H1 (cell line): ENCODE results near the gene SYTL2. TPM values are rescaled to one million over a fixed set of nuclear protein-coding genes. Genes with fewer than 3 reads are reported as not detected.

ENCODE experiments used
- CBX8 ChIP-seq: fragments of 300-800, 300-1000 bp; sonication (generic); IDR thresholded peaks from 2 replicates; pipeline ENCODE4 v1.7.1; 2016; ENCODE audit warnings: low read depth, low read length, borderline replicate concordance
- CHD7 ChIP-seq: fragments of 300-600 bp; sonication (generic); IDR thresholded peaks from 2 replicates; pipeline ENCODE4 v1.7.1; 2012; ENCODE audit warnings: low read length, moderate library complexity, mild to moderate bottlenecking, inconsistent platforms; ENCODE audit not compliant: insufficient replicate concordance
- CTBP2 ChIP-seq: IDR thresholded peaks from 2 replicates; pipeline ENCODE4 v1.7.0; 2011; ENCODE audit warnings: borderline replicate concordance, mild to moderate bottlenecking, moderate library complexity, mixed read lengths, low read length; ENCODE audit not compliant: insufficient read depth, insufficient read length
- CTCF ChIP-seq, 3 experiments: IDR thresholded peaks; 1 replicate in 2 of 3; 2 replicates in 1 of 3; pipeline versions ENCODE4 v1.5.1 to v1.6.1; 2011; ENCODE audit warnings: low read length in 3 of 3, mild to moderate bottlenecking in 3 of 3, inconsistent platforms in 2 of 3, low read depth in 1 of 3, moderate library complexity in 1 of 3; ENCODE audit not compliant: insufficient read depth in 1 of 3; ENCODE audit errors: control extremely low read depth in 1 of 3
- GABPA ChIP-seq: IDR thresholded peaks from 2 replicates; pipeline ENCODE4 v1.6.1; 2011; ENCODE audit warnings: mild to moderate bottlenecking, low read length, moderate library complexity, borderline replicate concordance; ENCODE audit not compliant: insufficient read depth
- JUND ChIP-seq: IDR thresholded peaks from 2 replicates; pipeline ENCODE4 v1.6.1; 2011; ENCODE audit warnings: mild to moderate bottlenecking, improper control_type of control experiment, low read length
- MAX ChIP-seq: IDR thresholded peaks from 2 replicates; pipeline ENCODE4 v1.6.1; 2012; ENCODE audit warnings: inconsistent platforms
- RFX5 ChIP-seq: IDR thresholded peaks from 2 replicates; pipeline ENCODE4 v1.6.1; 2011; ENCODE audit warnings: low read depth, low read length, improper control_type of control experiment, borderline replicate concordance
- polyA plus RNA-seq, 7 experiments: library from polyadenylated mRNA; depleted of rRNA in 3 of 7; stranded (reverse) in 5 of 7; unstranded in 2 of 7; fragments of >200 nt in 5 of 7; fragments of 200-250 nt in 2 of 7; gene quantifications; 1 replicate in 5 of 7; 2 replicates in 1 of 7; 4 replicates in 1 of 7; pipeline versions ENCODE4 v1.2.1 to v1.2.3, GENCODE V29; 2011 to 2013; ENCODE audit warnings: missing spikeins in 2 of 7, mixed read lengths in 2 of 7
- total RNA-seq: library from RNA; stranded (reverse); fragmentation: NEBNext Ultra II Directional; extraction: Animal tissue kit (Norgen Biotek cat#: 25700); gene quantifications from 2 replicates; pipeline ENCODE4 v1.2.1, GENCODE V29; 2021

The SYTL2 gene
- total and polyA plus RNA-seq, 2 of the 8 experiments (the other 6 are each of a cell fraction or from before 2014, with no cell fraction given): 1.3 to 9.1 TPM

- TF ChIP-seq CHD7 (no peak), RFX5 (no peak), CBX8 (no peak), GABPA (no peak), CTBP2 (no peak), CTCF (IDR thresholded peaks at IDR 0.05; ENCODE audit: control extremely low read depth in 1 of 3, insufficient read depth in 1 of 3, low read depth in 1 of 3, low read length in 3 of 3) (no peak), MAX (no peak), JUND (no peak)
Measured at GRCh38 chr11:85766721-85767161, 44.2 kb downstream of the SYTL2 start (continued).
